Neural cell (in vitro differentiated cells): ENCODE measurements around the gene SHCBP1.

Experiments
- CTCF ChIP-seq: fragments of 450-650 bp; IDR thresholded peaks from 2 replicates; pipeline ENCODE4 v1.5.1; 2014; ENCODE audit warnings: antibody characterized with exemption, mild to moderate bottlenecking, moderate library complexity; ENCODE audit not compliant: poor library complexity, severe bottlenecking
- RAD21 ChIP-seq: fragments of 450-650 bp; conservative IDR thresholded peaks from 2 replicates; pipeline ENCODE4 v1.6.1; 2014; ENCODE audit warnings: antibody characterized with exemption, mild to moderate bottlenecking, moderate library complexity
- REST ChIP-seq: IDR thresholded peaks from 2 replicates; pipeline ENCODE4 v1.6.1; 2012; ENCODE audit warnings: borderline replicate concordance

GRCh38 chr16:46627746-46628145 is 6.6 kb upstream of the SHCBP1 start:
- TF ChIP-seq CTCF = no peak
- TF ChIP-seq RAD21 = no peak
- TF ChIP-seq REST = no peak
